HCT116 (cell line): ENCODE data around the gene ANO10.

ENCODE experiments used
- CTCF ChIP-seq, 3 experiments: fragments of 200-600 bp in 1 of 3; sonication (generic) in 1 of 3; IDR thresholded peaks in 2 of 3; conservative IDR thresholded peaks in 1 of 3; 2 replicates each; pipeline ENCODE4 v1.5.1; 2012 to 2017; ENCODE audit warnings: low read depth in 2 of 3, low read length in 2 of 3, antibody characterized with exemption in 1 of 3, borderline replicate concordance in 1 of 3, control low read depth in 1 of 3, mild to moderate bottlenecking in 1 of 3, mixed read lengths in 1 of 3, mixed run types in 1 of 3, moderate library complexity in 1 of 3; ENCODE audit not compliant: insufficient read depth in 1 of 3
- EGR1 ChIP-seq: IDR thresholded peaks from 2 replicates; pipeline ENCODE4 v1.6.1; 2012; ENCODE audit warnings: low read depth
- JUND ChIP-seq: IDR thresholded peaks from 2 replicates; pipeline ENCODE4 v1.6.1; 2012

- TF ChIP-seq CTCF (IDR thresholded peaks at IDR 0.05 in 2 of 3, conservative IDR thresholded peaks at IDR 0.05 in 1 of 3; ENCODE audit: borderline replicate concordance in 1 of 3, insufficient read depth in 1 of 3, low read depth in 2 of 3, low read length in 2 of 3) (no peak), EGR1 (no peak), JUND (no peak)
These were observed 273.5 kb downstream of the ANO10 start for GRCh38 chr3:43348350-43348749.
